ENCODE measurements around the gene CDKN1A. TPM values are rescaled to one million over a fixed set of nuclear protein-coding genes. Genes with fewer than 3 reads are reported as not detected.

CDKN1A gene
- total RNA-seq, 4 donors from 2014 or later = 110 to 346 (median 260) TPM

- DNase-seq (no peak), ATAC-seq (no peak)
- no peaks in the 10 kb centered on the region for H3K9me3 ChIP-seq
- no peak overlapping the region for H3K4me3 ChIP-seq
- no peaks in the 10 kb centered on the region for H3K4me1 ChIP-seq
- H3K36me3 ChIP-seq = no peaks in the 10 kb centered on the region
- in situ Hi-C loops (cut with MboI; ENCODE audit: low sequenced_read_pairs in 4 of 4) (no loop called here), intact Hi-C loops (cut with DNase I; ENCODE audit: low total_unique reads) (no loop called here)
- H3K27me3 ChIP-seq = no peaks in the 10 kb centered on the region
- TF ChIP-seq POLR2A (IDR thresholded peaks at IDR 0.05) (no peak), CTCF (IDR thresholded peaks at IDR 0.05 in 4 of 5, conservative IDR thresholded peaks at IDR 0.05 in 1 of 5) (no peak)
- H3K27ac ChIP-seq = no peak overlapping the region
Measured at GRCh38 chr6:36713846-36714245, 35.3 kb downstream of the CDKN1A start.

GRCh38 chr6:36714511-36714910, 36.0 kb downstream of the CDKN1A start:
- in situ Hi-C loops (cut with MboI; ENCODE audit: low sequenced_read_pairs in 4 of 4) = no loop called here
- no peak for ATAC-seq
- no peak for DNase-seq
- TF ChIP-seq POLR2A (IDR thresholded peaks at IDR 0.05) = no peak
- no peak for TF ChIP-seq CTCF (IDR thresholded peaks at IDR 0.05 in 4 of 5, conservative IDR thresholded peaks at IDR 0.05 in 1 of 5)
- Histone ChIP-seq H3K36me3 (no peaks in the 10 kb centered on the region), H3K27me3 (no peaks in the 10 kb centered on the region), H3K4me3 (no peak overlapping the region), H3K9me3 (no peaks in the 10 kb centered on the region), H3K4me1 (no peaks in the 10 kb centered on the region), H3K27ac (no peak overlapping the region)
- intact Hi-C loops (cut with DNase I; ENCODE audit: low total_unique reads) = no loop called here

- Histone ChIP-seq H3K4me1 (no peaks in the 10 kb centered on the region), H3K36me3 (no peaks in the 10 kb centered on the region), H3K9me3 (no peaks in the 10 kb centered on the region), H3K4me3 (no peak overlapping the region), H3K27ac (no peak overlapping the region), H3K27me3 (no peaks in the 10 kb centered on the region)
- TF ChIP-seq POLR2A (IDR thresholded peaks at IDR 0.05) = no peak
- TF ChIP-seq CTCF (IDR thresholded peaks at IDR 0.05 in 4 of 5, conservative IDR thresholded peaks at IDR 0.05 in 1 of 5) = no peak
- ATAC-seq = no peak
- intact Hi-C loops (cut with DNase I; ENCODE audit: low total_unique reads) = no loop called here
- DNase-seq = no peak
- in situ Hi-C loops (cut with MboI; ENCODE audit: low sequenced_read_pairs in 4 of 4) = no loop called here
Measured at GRCh38 chr6:36715469-36715868, 37.0 kb downstream of the CDKN1A start.

GRCh38 chr6:36716476-36717093, 38.1 kb downstream of the CDKN1A start:
- in situ Hi-C loops (cut with MboI; ENCODE audit: low sequenced_read_pairs in 4 of 4) = no loop called here
- intact Hi-C loops (cut with DNase I; ENCODE audit: low total_unique reads) = no loop called here
- no peak for DNase-seq

More at GRCh38 chr6:36716476-36717093, 38.1 kb downstream of the CDKN1A start:
- TF ChIP-seq CTCF (IDR thresholded peaks at IDR 0.05 in 4 of 5, conservative IDR thresholded peaks at IDR 0.05 in 1 of 5) (no peak), POLR2A (IDR thresholded peaks at IDR 0.05) (no peak)
- Histone ChIP-seq H3K9me3 (no peaks in the 10 kb centered on the region), H3K36me3 (no peaks in the 10 kb centered on the region), H3K27me3 (no peaks in the 10 kb centered on the region), H3K27ac (no peak overlapping the region), H3K4me1 (no peaks in the 10 kb centered on the region), H3K4me3 (no peak overlapping the region)
- no peak for ATAC-seq
